Non-pigmented ciliary epithelial cell (primary cell): Measurements from ENCODE around the gene ADAP1.
"Not testable (repeated sequence)": the region's sequence is repeated elsewhere in the genome, so short reads cannot be mapped to it uniquely, and the experiment has no call there.

Experiments
- DNase-seq: peaks from one replicate; pipeline ENCODE4 v3.0.0-alpha.2; 2010; ENCODE audit warnings: low read depth

The ADAP1 gene

GRCh38 chr7:909358-910329, 44.8 kb downstream of the ADAP1 start:
- no peak for DNase-seq

- not testable (repeated sequence) for DNase-seq
These were observed 45.7 kb downstream of the ADAP1 start for GRCh38 chr7:908591-909357.

- no peak for DNase-seq
These were observed 46.3 kb downstream of the ADAP1 start for GRCh38 chr7:908159-908581.

GRCh38 chr7:907158-907980, 47.1 kb downstream of the ADAP1 start:
- no peak for DNase-seq

GRCh38 chr7:906776-907157, 47.7 kb downstream of the ADAP1 start:
- no peak for DNase-seq

- DNase-seq = no peak
These were observed 49.6 kb downstream of the ADAP1 start for GRCh38 chr7:904847-905246.

GRCh38 chr7:903921-904755, 50.3 kb downstream of the ADAP1 start:
- DNase-seq = no peak

- no peak for DNase-seq
These were observed 51.5 kb downstream of the ADAP1 start for GRCh38 chr7:902996-903395.

- DNase-seq = peak; percentile 42
These were observed 52.9 kb downstream of the ADAP1 start for GRCh38 chr7:901388-902154.

- DNase-seq = no peak
These were observed 53.5 kb downstream of the ADAP1 start for GRCh38 chr7:901041-901387.

GRCh38 chr7:900331-901040, 54.0 kb downstream of the ADAP1 start:
- no peak for DNase-seq

- DNase-seq = no peak
These were observed 54.7 kb downstream of the ADAP1 start for GRCh38 chr7:899806-900205.

- no peak for DNase-seq
These were observed 55.4 kb downstream of the ADAP1 start for GRCh38 chr7:898855-899681.

- DNase-seq = no peak
These were observed 56.0 kb downstream of the ADAP1 start for GRCh38 chr7:898460-898854.

- no peak for DNase-seq
These were observed 56.6 kb downstream of the ADAP1 start for GRCh38 chr7:897771-898376.

GRCh38 chr7:897086-897485, 57.4 kb downstream of the ADAP1 start:
- DNase-seq = no peak

- DNase-seq = no peak
These were observed 58.0 kb downstream of the ADAP1 start for GRCh38 chr7:896346-897075.
